HG03354 (cell line): ENCODE measurements around the gene VMP1.

Source experiments
- ATAC-seq: cut with Tn5 transposase; IDR thresholded peaks from one replicate; pipeline ENCODE4 v1.9.1; 2021; ENCODE audit warnings: mild to moderate bottlenecking; ENCODE audit not compliant: unreplicated experiment, poor library complexity, severe bottlenecking

The VMP1 gene

GRCh38 chr17:59702304-59702703 lies 5.2 kb upstream of the VMP1 start:
- ATAC-seq: no peak

- ATAC-seq: peak; percentile 1
Observed at GRCh38 chr17:59707971-59708430, 547 bp downstream of the VMP1 start.

- no peak for ATAC-seq
Observed at GRCh38 chr17:59711936-59712335, 4.5 kb downstream of the VMP1 start.

- ATAC-seq: no peak
Observed at GRCh38 chr17:59712862-59713261, 5.4 kb downstream of the VMP1 start.

GRCh38 chr17:59714255-59714654 lies 6.8 kb downstream of the VMP1 start:
- no peak for ATAC-seq

- no peak for ATAC-seq
Observed at GRCh38 chr17:59716427-59716826, 9.0 kb downstream of the VMP1 start.

- no peak for ATAC-seq
Observed at GRCh38 chr17:59719526-59719925, 12.1 kb downstream of the VMP1 start.

- no peak for ATAC-seq
Observed at GRCh38 chr17:59722623-59723022, 15.2 kb downstream of the VMP1 start.

- no peak for ATAC-seq
Observed at GRCh38 chr17:59723041-59723440, 15.6 kb downstream of the VMP1 start.

GRCh38 chr17:59723607-59724006 lies 16.2 kb downstream of the VMP1 start:
- no peak for ATAC-seq

GRCh38 chr17:59725691-59726090 lies 18.2 kb downstream of the VMP1 start:
- ATAC-seq: no peak

- no peak for ATAC-seq
Observed at GRCh38 chr17:59727817-59728533, 20.5 kb downstream of the VMP1 start.

- no peak for ATAC-seq
Observed at GRCh38 chr17:59730268-59730834, 22.9 kb downstream of the VMP1 start.

GRCh38 chr17:59733697-59734096 lies 26.2 kb downstream of the VMP1 start:
- no peak for ATAC-seq

- no peak for ATAC-seq
Observed at GRCh38 chr17:59734226-59734625, 26.8 kb downstream of the VMP1 start.

- no peak for ATAC-seq
Observed at GRCh38 chr17:59737324-59737723, 29.9 kb downstream of the VMP1 start.

- no peak for ATAC-seq
Observed at GRCh38 chr17:59743842-59744241, 36.4 kb downstream of the VMP1 start.

- no peak for ATAC-seq
Observed at GRCh38 chr17:59745040-59745439, 37.6 kb downstream of the VMP1 start.

- ATAC-seq: no peak
Observed at GRCh38 chr17:59746849-59747445, 39.5 kb downstream of the VMP1 start.

GRCh38 chr17:59748591-59748990 lies 41.1 kb downstream of the VMP1 start:
- no peak for ATAC-seq

GRCh38 chr17:59751955-59752413 lies 44.5 kb downstream of the VMP1 start:
- ATAC-seq: peak; percentile 39
